GM18867 (cell line): Measurements from ENCODE around the gene ERFE.
"Not testable (repeated sequence)": the region's sequence is repeated elsewhere in the genome, so short reads cannot be mapped to it uniquely, and the experiment has no call there.

ENCODE experiments used
- ATAC-seq: cut with Tn5 transposase; IDR thresholded peaks from one replicate; pipeline ENCODE4 v1.9.1; 2021; ENCODE audit warnings: mild to moderate bottlenecking, moderate library complexity; ENCODE audit not compliant: unreplicated experiment

Gene ERFE

DNA sequence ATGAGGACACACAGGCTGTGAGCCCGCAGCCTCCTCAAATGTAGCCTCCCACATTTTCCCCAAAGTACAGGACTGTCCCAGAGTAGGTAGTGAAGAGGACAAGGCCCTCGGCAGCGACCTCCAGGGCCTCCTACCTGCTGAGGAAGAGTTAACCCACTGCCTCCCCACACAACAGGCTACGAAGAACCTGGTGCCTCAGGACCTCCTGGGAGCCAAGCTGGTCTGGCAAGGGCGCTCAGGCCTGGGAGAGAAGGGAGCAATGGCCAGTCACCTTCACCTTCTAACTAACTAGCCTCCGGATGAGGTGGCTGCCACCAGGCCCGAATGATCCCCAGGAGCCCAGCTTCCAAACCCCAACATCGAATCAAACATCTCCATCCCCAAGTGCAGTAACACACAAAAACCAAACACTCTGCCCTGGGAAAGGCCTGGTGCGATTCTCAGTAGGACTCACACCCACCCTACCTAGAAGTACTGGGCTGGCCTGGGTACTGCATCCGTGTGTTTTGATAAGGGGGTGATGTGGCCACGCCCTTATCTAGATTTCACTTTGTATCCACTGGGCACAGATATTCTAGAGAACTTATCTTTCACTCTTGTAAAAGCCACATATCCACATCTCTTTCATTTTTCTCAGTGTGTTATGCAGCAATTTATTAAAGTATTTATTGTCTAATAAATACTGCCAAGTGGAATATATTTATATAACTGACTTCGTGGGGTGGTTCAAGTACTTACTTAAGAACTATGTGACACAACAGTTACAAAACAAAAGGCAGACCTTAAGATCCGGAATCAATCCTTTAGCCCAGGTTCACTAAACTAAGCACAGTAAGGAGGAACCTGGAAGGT, 9.7 kb downstream of the ERFE start:
- no peak for ATAC-seq

DNA sequence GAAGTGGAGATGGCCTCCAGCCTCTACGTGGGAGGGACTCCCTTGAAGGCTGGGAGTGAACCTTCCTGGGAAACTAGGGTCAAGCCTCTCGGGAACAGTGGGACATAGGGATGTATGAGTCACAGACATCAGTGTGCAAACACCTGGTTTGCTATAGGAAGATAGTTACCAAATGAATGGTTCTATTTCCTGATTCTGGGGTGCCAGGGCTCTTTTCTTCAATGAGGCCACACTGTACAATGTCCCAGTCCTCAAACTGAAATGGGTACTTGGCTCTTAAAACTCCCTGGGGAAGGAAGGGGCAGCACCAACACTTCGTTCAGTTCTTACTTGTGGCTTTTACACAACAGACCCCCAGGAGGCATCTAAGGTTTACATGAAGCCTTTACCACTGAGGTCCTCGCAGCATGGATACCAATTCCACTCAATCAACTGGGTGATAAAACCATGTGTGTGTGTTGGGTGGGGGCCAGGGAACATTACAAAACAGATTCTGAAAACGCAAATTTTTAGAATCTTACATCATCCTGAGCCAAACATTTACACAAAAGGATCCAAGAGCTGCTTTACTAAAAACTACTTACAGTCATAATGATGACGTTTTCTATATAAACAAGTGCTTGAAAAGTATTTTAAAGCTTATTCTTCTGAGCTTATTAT, 10.4 kb downstream of the ERFE start:
- ATAC-seq, result no peak

- no peak for ATAC-seq
Observed at GRCh38 chr2:238169708-238170251, 11.0 kb downstream of the ERFE start.

GRCh38 chr2:238170386-238171071, 11.8 kb downstream of the ERFE start:
- no peak for ATAC-seq

- ATAC-seq, result not testable (repeated sequence)
Observed at GRCh38 chr2:238171072-238171431, 12.3 kb downstream of the ERFE start.

DNA sequence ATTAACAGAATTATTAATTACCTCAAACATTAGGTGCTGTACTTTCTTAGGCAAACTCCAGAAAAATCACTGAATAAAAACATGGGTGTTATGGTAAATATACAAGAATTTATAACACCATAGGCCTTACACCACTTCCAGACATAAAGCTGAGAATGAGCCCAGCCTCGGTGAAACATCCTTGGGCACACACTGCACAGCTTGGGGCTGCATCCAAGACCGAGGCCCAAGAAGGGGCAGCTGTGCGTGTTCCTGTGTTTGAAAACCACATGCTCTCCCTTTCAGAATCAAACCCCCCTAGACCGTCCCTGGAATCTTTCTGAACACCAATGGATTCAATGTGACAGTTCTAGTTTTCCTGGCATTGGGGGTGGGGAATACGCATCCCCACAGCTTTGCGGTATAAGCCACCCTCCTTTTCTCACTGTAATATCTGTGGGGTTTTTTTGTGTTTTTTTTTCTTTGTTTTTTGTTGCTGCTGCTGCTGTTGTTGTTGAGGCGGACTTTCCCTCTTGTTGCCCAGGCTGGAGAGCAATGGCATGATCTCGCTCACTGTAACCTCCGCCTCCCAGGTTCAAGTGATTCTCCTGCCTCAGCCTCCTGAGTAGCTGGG, 12.9 kb downstream of the ERFE start:
- no peak for ATAC-seq

- ATAC-seq, result no peak
Observed at GRCh38 chr2:238172439-238172838, 13.7 kb downstream of the ERFE start.

GRCh38 chr2:238173692-238174091, 14.9 kb downstream of the ERFE start:
- no peak for ATAC-seq

DNA sequence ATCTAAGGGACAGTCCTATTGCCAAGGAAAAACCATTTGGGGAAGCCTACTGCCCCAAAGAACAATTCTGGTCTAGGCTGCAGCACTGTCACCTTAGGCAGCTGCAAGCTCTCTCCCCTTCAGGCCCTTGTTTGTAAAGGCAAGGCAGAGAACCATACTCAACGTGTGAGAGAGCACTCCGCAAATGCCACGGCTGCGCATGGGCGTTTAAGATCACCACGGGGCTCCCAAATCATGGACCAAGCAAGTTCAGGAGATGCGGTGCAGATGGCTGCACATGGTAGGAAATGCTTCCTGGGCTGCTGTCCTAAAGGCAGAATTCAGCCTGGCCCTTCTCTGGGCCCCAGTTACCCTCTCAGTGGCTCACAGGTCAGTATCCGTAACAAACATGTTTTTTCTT, 15.5 kb downstream of the ERFE start:
- ATAC-seq, result no peak

GRCh38 chr2:238174701-238175100, 15.9 kb downstream of the ERFE start:
- ATAC-seq, result no peak

- ATAC-seq, result no peak
Observed at GRCh38 chr2:238176613-238177012, 17.8 kb downstream of the ERFE start.

GRCh38 chr2:238180554-238180953, 21.8 kb downstream of the ERFE start:
- no peak for ATAC-seq

GRCh38 chr2:238182362-238182761, 23.6 kb downstream of the ERFE start:
- no peak for ATAC-seq

- ATAC-seq, result no peak
Observed at GRCh38 chr2:238183821-238184220, 25.1 kb downstream of the ERFE start.

DNA sequence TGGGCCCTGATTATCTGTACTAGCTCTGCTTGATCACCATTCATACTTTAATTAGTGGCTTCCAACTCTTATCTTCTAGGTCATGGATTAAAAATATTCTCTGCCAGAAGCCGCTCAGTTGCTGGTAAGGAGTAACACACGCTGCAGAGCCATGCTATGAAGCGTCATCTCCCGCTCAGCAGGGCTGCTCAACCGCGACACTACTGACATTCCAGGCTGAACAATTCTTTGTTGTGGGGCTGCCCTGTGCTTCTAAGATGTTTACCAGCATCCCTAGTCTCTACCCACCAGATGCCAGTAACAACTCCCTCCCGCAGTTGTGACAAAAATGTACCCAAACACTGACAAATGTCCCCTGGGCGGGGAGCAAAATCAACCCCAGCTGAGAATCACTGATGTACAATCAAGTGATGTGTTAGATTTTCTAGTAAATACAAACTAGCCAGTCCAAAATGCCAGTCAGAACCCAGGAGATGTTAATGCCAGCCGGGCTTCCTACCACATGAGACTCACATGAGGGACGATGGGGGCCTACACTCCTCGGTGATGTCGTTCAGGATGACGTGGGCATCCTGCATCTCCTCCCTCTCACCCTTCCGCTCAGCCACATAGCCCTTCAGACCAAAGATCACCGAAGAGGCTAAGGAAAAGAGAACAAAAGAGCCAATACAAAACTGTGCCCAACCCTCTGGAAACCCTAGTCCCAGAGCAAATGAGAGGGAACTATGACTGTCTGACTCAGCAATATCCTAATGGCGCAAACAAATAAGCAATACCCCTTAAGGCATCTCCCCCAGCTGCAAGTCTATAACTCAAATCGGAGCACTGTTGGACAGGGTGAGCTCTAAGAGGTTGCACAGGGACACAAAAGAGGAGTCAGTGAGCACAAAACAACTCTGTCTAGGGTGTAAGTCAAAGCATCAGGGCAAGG, 29.1 kb downstream of the ERFE start:
- ATAC-seq, result no peak

DNA sequence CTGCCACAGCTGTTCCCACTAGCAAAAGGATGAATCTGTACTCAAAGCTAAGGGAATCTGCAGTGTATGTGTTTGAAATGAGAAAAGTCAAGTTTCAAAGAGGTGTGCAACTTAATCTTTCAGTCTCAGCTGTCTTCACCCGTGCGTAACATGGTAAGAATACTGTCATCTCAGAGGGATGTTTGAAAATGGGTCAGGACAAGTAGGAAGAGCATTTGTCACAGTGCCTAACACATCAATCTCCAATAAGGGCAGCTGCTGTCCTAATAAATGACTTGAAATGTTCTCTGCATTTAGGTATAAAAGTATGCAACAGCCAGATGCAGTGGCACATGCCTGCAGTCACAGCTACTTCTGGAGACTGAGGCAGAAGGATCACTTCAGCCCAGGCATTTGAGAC, 31.7 kb downstream of the ERFE start:
- ATAC-seq, result no peak

DNA sequence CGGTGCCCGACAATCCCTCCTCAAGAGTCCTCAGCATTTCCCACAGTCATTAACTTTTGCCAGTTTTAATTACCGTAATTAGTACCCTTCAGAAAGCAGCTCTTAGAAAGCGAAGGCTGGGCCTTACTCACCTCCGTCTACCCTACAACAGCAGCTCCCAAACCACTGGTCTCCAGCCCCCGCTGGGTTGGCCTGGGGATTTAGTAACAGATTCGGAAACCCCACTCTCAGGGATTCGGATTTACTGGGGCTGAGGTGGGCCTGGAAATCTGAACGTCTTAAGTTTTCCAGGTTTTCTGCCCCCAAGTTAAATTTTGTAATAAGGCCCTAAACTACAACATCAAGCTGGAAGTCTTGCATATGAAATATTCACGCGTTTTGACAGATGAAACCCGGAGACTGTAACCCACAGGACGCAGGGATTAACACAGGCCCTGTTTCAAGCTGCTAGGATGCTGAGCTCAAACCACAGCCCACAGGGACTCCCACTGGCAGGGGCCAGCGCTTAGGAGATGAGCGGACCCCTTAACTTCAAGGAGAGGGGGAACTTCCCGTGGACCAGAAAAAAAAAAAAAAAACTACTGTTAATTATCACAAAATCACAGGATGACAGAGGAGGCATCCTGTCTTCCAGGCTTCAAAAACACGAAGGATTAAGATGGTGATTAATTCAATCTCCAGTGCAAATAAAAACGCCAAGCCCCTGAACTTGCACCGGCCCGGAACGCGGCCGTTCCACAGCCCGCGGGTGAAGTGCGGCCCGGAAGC, 43.7 kb downstream of the ERFE start:
- ATAC-seq, result no peak

DNA sequence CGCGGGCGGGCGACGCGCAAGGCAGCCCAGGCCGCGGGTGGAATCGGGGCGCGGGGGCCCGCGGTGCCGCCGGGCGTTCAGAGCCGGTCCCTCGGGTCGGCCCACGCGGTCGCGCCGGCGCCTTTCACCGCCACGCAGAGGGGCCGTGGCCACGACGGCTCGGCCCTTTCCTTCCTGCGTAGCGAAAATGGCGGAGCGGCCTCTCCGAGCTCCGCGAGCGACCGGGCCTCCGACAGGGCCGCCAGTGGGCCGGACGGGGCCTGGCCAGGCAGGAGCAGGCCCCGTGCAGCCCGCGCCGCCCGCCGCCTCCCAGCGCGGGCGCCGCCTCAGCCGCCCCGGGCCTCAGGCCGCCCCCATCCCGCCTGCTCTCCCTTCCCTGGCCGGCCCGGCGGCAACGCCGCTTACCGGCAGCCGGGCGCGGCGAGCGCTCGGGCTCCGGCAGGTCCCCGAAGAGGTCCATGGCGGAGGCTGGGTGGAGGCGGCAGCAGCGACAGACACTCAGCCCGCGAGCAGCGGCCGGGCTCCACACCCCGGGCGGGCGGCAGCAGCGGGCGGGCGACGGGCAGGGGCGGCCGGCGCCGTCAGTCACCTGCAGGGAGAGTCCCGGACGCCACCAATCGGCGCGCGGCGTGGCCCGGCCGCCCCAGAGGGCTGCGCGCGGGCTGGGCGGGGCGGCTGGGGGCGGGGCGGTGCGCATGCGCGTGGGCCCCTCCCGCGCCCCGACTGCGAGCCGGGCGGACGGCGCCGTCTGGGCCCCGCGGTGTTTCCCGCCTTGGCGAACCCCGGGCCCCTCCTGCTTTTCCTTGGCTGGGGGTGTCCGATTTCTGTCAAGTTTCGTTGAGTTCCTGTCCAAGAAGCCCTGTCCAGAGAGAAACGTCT, 44.6 kb downstream of the ERFE start, which contains the start of gene ILKAP:
TSS of gene ILKAP (minus strand) at position 602 of the 879 bp plus-strand sequence. CDS start at position 460, 142 bp downstream.
- peak; percentile 94 for ATAC-seq
